CD4-positive, alpha-beta T cell (primary cell): ENCODE measurements around the gene HIVEP3. TPM values are rescaled to one million over a fixed set of nuclear protein-coding genes. Genes with fewer than 3 reads are reported as not detected.

Source experiments
- ATAC-seq: fragments of 200-7000 bp; cut with Tn5 transposase; one replicate; pipeline ENCODE4 v1.10.0; 2022; ENCODE audit warnings: mild to moderate bottlenecking; ENCODE audit not compliant: poor library complexity
- CTCF ChIA-PET: fragments of 350-600 bp; sonication (Branson Sonifier 250); formaldehyde crosslinking; loops from one replicate; lab custom pipeline; 2021; ENCODE audit warnings: antibody characterized with exemption, inconsistent platforms; lab: Charles Lee
- POLR2A ChIA-PET: fragments of 350-600 bp; sonication (Branson Sonifier 250); formaldehyde crosslinking; loops from one replicate; lab custom pipeline; 2021; ENCODE audit warnings: antibody characterized with exemption, inconsistent platforms; lab: Charles Lee
- DNase-seq, 14 experiments: peaks; one replicate each; pipeline ENCODE4 v3.0.0-alpha.2; 2013 to 2020; ENCODE audit warnings: mixed read lengths in 2 of 14
- H3K27ac ChIP-seq, 2 donors: one replicate each; pipeline versions ENCODE4 v1.5.1 to v1.7.0; 2013; ENCODE audit warnings: low read length in 2 of 2, low read depth in 1 of 2, mild to moderate bottlenecking in 1 of 2
- H3K27me3 ChIP-seq, 2 experiments: 1 replicate in 1 of 2; 2 replicates in 1 of 2; pipeline versions ENCODE4 v1.6.1 to v1.7.0; 2013; ENCODE audit warnings: low read length in 2 of 2, control low read depth in 1 of 2, mild to moderate bottlenecking in 1 of 2, moderate library complexity in 1 of 2; ENCODE audit not compliant: insufficient read depth in 2 of 2, control insufficient read depth in 1 of 2
- H3K36me3 ChIP-seq: one replicate; pipeline ENCODE4 v1.6.1; 2013; ENCODE audit warnings: low read length, control low read depth; ENCODE audit not compliant: insufficient read depth
- H3K4me1 ChIP-seq: one replicate; pipeline ENCODE4 v1.6.1; 2013; ENCODE audit warnings: low read length, control low read depth; ENCODE audit not compliant: insufficient read depth
- H3K4me3 ChIP-seq: one replicate; pipeline ENCODE4 v1.5.1; 2013; ENCODE audit warnings: mild to moderate bottlenecking, low read length, moderate library complexity
- H3K9me3 ChIP-seq, 2 experiments: 1 replicate in 1 of 2; 2 replicates in 1 of 2; pipeline versions ENCODE4 v1.6.1 to v1.7.0; 2013; ENCODE audit warnings: low read length in 2 of 2, mild to moderate bottlenecking in 2 of 2, control low read depth in 1 of 2, moderate library complexity in 1 of 2; ENCODE audit not compliant: control insufficient read depth in 1 of 2, insufficient read depth in 1 of 2
- H3K27ac Mint-ChIP-seq: one replicate; pipeline ENCODE4 v1.8.0; 2020; ENCODE audit warnings: mixed read lengths
- H3K27me3 Mint-ChIP-seq: one replicate; pipeline ENCODE4 v1.8.0; 2021; ENCODE audit warnings: mixed read lengths
- H3K36me3 Mint-ChIP-seq: one replicate; pipeline ENCODE4 v1.8.0; 2021; ENCODE audit warnings: low read depth, mixed read lengths
- H3K4me1 Mint-ChIP-seq: one replicate; pipeline ENCODE4 v1.8.0; 2021; ENCODE audit warnings: low read depth, mixed read lengths
- H3K4me3 Mint-ChIP-seq: one replicate; pipeline ENCODE4 v1.8.0; 2020; ENCODE audit warnings: mild to moderate bottlenecking, mixed read lengths
- H3K9me3 Mint-ChIP-seq: one replicate; pipeline ENCODE4 v1.8.0; 2020; ENCODE audit warnings: mixed read lengths
- CTCF ChIP-seq: fragments of 200-600 bp; IDR thresholded peaks from one replicate; pipeline ENCODE4 v1.8.0; 2022; ENCODE audit warnings: antibody characterized with exemption, mild to moderate bottlenecking
- intact Hi-C, 2 experiments: fragments of 100-400 bp; cut with DNase I in 1 of 2; cut with micrococcal nuclease in 1 of 2; formaldehyde crosslinking; loops; one replicate each; pipeline versions ENCODE4 v1.15.1 to v1.9.0; 2023 to 2025; cut with DNase I, micrococcal nuclease
- total RNA-seq, 174 experiments: library from RNA in 2 of 174; stranded (reverse) in 2 of 174; gene quantifications; one replicate each; pipeline ENCODE4 v1.2.3 and lab custom pipeline; 2021 to 2026

Gene HIVEP3
- total RNA-seq, 2 experiments from 2014 or later = 5.1 to 5.4 TPM

- Mint-ChIP-seq H3K27me3 (no peaks in the 10 kb centered on the region), H3K36me3 (no peaks in the 10 kb centered on the region), H3K4me3 (no peak overlapping the region), H3K9me3 (no peaks in the 10 kb centered on the region), H3K4me1 (no peaks in the 10 kb centered on the region), H3K27ac (no peak overlapping the region)
- CTCF ChIA-PET = no interaction called here
- no peak overlapping the region for H3K4me3 ChIP-seq
- DNase-seq = no peak
- TF ChIP-seq CTCF = no peak
- no peak overlapping the region for H3K27ac ChIP-seq
- H3K27me3 ChIP-seq = no peaks in the 10 kb centered on the region
- ATAC-seq = no peak
- POLR2A ChIA-PET = no interaction called here
- peaks cover 4% of the 10 kb centered on the region for H3K4me1 ChIP-seq
- no peaks in the 10 kb centered on the region for H3K36me3 ChIP-seq
- no peaks in the 10 kb centered on the region for H3K9me3 ChIP-seq
- intact Hi-C loops = no loop called here
These were observed 144.2 kb downstream of the HIVEP3 start for GRCh38 chr1:41774471-41774990.

GRCh38 chr1:41773842-41774241 lies 144.9 kb downstream of the HIVEP3 start:
- ATAC-seq (no peak), DNase-seq (no peak)
- no peaks in the 10 kb centered on the region for H3K27me3 Mint-ChIP-seq
- POLR2A ChIA-PET = no interaction called here
- intact Hi-C loops = no loop called here
- Histone ChIP-seq H3K4me1 (peaks cover 4% of the 10 kb centered on the region), H3K36me3 (no peaks in the 10 kb centered on the region), H3K27me3 (no peaks in the 10 kb centered on the region), H3K27ac (no peak overlapping the region), H3K4me3 (no peak overlapping the region), H3K9me3 (no peaks in the 10 kb centered on the region)
- CTCF ChIA-PET = no interaction called here
- no peaks in the 10 kb centered on the region for H3K36me3 Mint-ChIP-seq
- TF ChIP-seq CTCF = no peak
- no peaks in the 10 kb centered on the region for H3K4me1 Mint-ChIP-seq
- no peak overlapping the region for H3K27ac Mint-ChIP-seq
- no peak overlapping the region for H3K4me3 Mint-ChIP-seq
- H3K9me3 Mint-ChIP-seq = no peaks in the 10 kb centered on the region

GRCh38 chr1:41773144-41773591 lies 145.6 kb downstream of the HIVEP3 start:
- H3K4me3 ChIP-seq = no peak overlapping the region
- H3K27me3 ChIP-seq = no peaks in the 10 kb centered on the region
- peaks cover 4% of the 10 kb centered on the region for H3K4me1 ChIP-seq
- no peaks in the 10 kb centered on the region for H3K9me3 Mint-ChIP-seq
- no peak overlapping the region for H3K27ac Mint-ChIP-seq
- TF ChIP-seq CTCF = no peak
- H3K9me3 ChIP-seq = no peaks in the 10 kb centered on the region
- intact Hi-C loops = no loop called here
- CTCF ChIA-PET = no interaction called here
- no peak overlapping the region for H3K4me3 Mint-ChIP-seq
- POLR2A ChIA-PET = no interaction called here
- no peaks in the 10 kb centered on the region for H3K27me3 Mint-ChIP-seq
- H3K36me3 ChIP-seq = no peaks in the 10 kb centered on the region
- no peak overlapping the region for H3K27ac ChIP-seq
- ATAC-seq = no peak
- H3K36me3 Mint-ChIP-seq = no peaks in the 10 kb centered on the region
- H3K4me1 Mint-ChIP-seq = no peaks in the 10 kb centered on the region
- DNase-seq = no peak
